Measurements from ENCODE around the gene MAPKAP1.

MAPKAP1 gene

DNA sequence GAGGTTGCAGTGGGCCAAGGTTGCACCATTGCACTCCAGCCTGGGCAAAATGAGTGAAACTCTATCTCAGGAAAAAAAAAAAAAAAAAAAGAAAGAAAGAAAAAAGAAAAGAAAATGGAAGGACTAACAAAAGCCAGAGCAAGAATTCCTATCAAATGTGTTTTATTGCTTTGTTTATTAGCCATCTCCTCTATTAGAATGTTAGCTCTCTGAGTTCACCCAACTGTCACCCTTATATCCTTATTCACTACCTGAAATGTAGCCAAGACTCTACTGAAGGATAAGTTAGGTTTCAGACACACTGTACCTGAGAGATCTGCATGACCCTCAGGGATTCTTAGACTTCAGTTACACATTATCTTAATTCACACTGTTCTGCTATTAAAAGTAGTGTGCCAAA lies 177.9 kb downstream of the MAPKAP1 start:
- H3K27me3 Mint-ChIP-seq = no peaks in the 10 kb centered on the region
- peaks cover 27% of the 10 kb centered on the region for H3K36me3 Mint-ChIP-seq (ENCODE audit: low read depth)
- peak overlapping the region; percentile 17 for H3K27ac Mint-ChIP-seq
- H3K9me3 Mint-ChIP-seq = no peaks in the 10 kb centered on the region
- no peak overlapping the region for H3K4me3 Mint-ChIP-seq
- peaks cover 63% of the 10 kb centered on the region for H3K4me1 Mint-ChIP-seq (ENCODE audit: low read depth)

DNA sequence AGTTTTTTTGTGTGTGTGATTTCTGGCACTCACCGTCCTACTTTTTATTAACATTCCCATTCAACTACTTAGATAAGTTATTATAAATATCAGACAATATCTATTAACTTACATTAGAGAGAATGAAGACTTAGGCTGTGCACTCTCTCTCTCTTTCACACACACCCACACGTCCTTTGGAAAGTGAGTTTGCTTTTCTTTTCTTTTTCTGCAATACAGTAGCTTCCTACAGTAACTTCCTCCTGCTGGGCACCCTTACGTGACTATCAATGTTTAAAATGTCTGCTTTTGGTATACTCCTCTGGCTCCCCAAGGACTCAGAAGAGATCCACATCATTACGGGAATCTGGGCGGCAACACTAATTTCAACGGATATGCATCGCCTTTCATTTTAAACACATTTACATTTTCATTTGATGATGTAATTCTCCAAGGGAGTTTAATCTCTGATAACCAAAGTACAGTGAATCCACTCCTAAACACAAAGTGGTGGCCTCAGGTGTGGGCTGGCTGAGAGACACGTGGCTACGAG lies 179.5 kb downstream of the MAPKAP1 start:
- Mint-ChIP-seq H3K4me1 (ENCODE audit: low read depth) (peaks cover 75% of the 10 kb centered on the region), H3K27ac (peak overlapping the region; percentile 46), H3K36me3 (ENCODE audit: low read depth) (peaks cover 34% of the 10 kb centered on the region), H3K27me3 (no peaks in the 10 kb centered on the region), H3K4me3 (no peak overlapping the region), H3K9me3 (no peaks in the 10 kb centered on the region)

DNA sequence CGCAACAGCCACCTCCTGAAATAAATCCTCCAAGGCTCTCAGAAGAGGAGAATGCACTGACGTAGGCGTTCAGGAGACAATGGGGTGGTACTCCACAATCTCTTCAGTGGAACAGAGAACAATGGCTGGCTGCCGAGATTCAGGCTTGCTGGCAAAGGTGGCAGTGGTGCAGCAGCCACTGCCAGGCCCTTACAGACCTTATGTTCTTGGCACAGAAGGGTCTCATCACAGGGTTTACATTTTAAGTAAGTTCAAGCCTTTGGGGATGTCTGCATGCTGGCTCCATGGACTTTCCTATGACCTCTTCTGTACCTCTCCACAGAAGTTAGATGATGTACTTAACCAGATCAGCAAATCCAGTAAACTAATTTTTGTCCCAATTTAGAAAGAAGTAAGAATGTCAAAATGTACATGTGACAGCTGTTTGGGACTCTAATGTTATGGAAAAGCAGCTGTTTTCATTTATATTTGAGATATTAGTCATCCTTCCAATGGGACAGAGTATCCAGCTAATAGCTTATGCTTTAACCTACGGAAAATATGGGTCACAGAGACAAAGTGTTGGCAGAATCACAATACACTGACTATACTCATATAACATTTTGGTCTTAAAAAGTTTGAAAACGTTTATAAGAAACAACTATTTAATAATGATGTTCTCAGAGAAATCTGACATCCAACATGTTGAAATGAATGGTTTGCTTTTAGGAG lies 180.9 kb downstream of the MAPKAP1 start:
- Mint-ChIP-seq H3K36me3 (ENCODE audit: low read depth) (peaks cover 38% of the 10 kb centered on the region), H3K27me3 (no peaks in the 10 kb centered on the region), H3K4me3 (no peak overlapping the region), H3K4me1 (ENCODE audit: low read depth) (peaks cover 79% of the 10 kb centered on the region), H3K27ac (no peak overlapping the region), H3K9me3 (no peaks in the 10 kb centered on the region)

GRCh38 chr9:125524583-125525355 lies 182.2 kb downstream of the MAPKAP1 start:
- Mint-ChIP-seq H3K27me3 (no peaks in the 10 kb centered on the region), H3K9me3 (no peaks in the 10 kb centered on the region), H3K4me3 (no peak overlapping the region), H3K4me1 (ENCODE audit: low read depth) (peaks cover 76% of the 10 kb centered on the region), H3K27ac (no peak overlapping the region), H3K36me3 (ENCODE audit: low read depth) (peaks cover 46% of the 10 kb centered on the region)

DNA sequence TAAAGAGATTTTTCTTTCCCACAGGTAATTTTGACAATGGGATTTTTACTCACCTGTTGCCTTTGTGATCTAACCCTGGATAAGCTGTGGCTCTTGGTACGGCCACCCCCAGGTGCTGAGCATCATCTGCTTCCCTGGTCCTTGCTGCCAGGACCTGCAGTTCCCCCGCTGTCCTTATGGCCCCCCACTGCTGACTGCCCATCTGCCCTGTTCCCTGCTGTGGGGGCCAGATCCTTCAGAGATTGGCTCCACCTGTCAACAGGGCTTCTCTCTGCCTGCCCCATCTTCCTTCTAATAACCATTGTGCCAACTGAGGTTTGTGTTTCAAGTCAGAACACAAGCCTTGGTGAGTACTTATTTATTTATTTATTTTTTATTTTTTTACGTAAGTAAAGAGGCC lies 183.3 kb downstream of the MAPKAP1 start:
- Mint-ChIP-seq H3K36me3 (ENCODE audit: low read depth) (peaks cover 42% of the 10 kb centered on the region), H3K4me1 (ENCODE audit: low read depth) (peaks cover 68% of the 10 kb centered on the region), H3K27me3 (no peaks in the 10 kb centered on the region), H3K9me3 (no peaks in the 10 kb centered on the region), H3K27ac (peak overlapping the region; percentile 21), H3K4me3 (no peak overlapping the region)

GRCh38 chr9:125522328-125522725 lies 184.7 kb downstream of the MAPKAP1 start:
- Mint-ChIP-seq H3K4me3 (peak overlapping the region; percentile 74), H3K36me3 (ENCODE audit: low read depth) (peaks cover 38% of the 10 kb centered on the region), H3K27me3 (no peaks in the 10 kb centered on the region), H3K4me1 (ENCODE audit: low read depth) (peaks cover 58% of the 10 kb centered on the region), H3K9me3 (no peaks in the 10 kb centered on the region), H3K27ac (peak overlapping the region; percentile 94)

DNA sequence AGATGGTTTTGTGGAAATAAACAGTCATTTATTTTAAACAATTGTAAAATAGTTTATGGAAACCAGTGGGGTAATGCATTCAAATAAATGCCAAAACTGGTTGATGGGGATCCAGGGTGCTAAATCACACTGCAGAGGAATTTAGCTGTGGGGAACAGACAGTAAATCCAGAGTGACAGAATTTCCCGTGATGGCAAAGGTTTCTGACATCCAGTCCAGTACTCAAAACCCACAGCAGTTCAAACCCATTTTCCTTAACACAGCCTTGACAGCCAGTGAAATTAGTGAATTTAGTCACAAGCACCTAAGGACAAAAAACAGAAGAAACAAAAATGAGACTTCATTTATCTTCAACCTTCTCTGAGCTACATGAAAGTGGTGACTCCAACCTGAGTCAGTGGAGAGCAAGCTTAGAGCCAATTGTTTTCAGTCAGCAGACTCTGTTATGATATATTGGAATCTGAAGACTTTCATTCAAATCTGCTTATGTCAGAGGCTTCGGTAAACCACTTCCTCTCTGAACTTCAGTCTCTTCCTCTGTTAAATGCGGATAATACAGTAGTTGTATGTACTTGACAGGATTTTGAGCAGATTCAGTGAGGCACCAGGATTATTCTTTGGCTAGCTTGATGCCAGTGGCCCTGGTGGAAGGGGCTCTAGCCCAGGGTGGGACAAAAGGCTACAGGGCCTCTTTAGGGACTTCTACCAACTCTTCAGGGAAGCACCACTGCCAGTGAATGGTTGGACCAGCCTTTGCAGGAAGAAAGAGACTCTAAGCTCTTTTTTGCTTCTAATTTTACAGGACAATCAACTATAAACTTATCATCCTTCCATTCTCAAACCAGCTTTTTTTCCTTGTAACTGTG lies 185.3 kb downstream of the MAPKAP1 start:
- no peaks in the 10 kb centered on the region for H3K27me3 Mint-ChIP-seq
- no peaks in the 10 kb centered on the region for H3K9me3 Mint-ChIP-seq
- peaks cover 42% of the 10 kb centered on the region for H3K36me3 Mint-ChIP-seq (ENCODE audit: low read depth)
- peak overlapping the region; percentile 74 for H3K4me3 Mint-ChIP-seq
- peak overlapping the region; percentile 94 for H3K27ac Mint-ChIP-seq
- peaks cover 56% of the 10 kb centered on the region for H3K4me1 Mint-ChIP-seq (ENCODE audit: low read depth)

DNA sequence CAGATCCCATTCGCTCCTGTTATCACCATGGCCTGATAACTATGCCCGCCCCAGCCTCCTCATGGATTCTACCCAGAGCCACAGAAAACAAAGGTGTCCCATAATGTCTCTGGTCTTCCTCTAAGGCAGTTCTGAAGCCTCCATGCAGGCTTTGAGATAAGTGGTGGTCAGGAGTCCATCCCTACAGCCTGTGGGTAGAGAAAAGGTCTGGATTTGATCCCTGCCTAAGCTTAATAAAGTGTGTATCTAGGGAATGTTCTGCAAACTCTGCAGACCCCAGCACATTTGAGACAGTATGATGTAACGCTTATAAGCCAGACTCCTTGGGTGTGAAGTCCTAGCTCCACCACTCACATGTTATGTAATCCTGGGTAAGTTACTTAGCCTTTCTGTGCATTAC lies 187.3 kb downstream of the MAPKAP1 start:
- H3K4me3 Mint-ChIP-seq = no peak overlapping the region

DNA sequence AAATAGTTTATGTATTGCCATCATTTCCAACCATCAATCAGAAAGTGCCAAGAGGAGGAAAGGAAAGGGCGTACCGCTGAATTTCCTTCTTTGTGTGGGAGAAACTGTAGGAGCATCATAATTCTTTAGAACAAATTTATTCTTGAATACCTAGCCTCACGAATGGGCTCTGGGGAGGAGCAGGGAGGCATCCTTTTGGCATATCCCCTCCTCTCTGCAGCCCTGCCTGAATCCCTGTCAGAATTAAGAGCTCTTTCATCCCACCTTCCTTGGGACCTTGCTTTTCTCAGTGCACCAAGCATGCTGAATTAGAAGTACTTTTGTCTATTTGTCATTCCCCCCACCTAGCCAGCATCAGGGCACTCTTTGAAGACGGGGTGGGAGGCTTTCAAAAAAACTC lies 189.4 kb downstream of the MAPKAP1 start:
- Mint-ChIP-seq H3K27ac (no peak overlapping the region), H3K36me3 (ENCODE audit: low read depth) (peaks cover 32% of the 10 kb centered on the region), H3K27me3 (no peaks in the 10 kb centered on the region), H3K4me3 (no peak overlapping the region), H3K9me3 (no peaks in the 10 kb centered on the region), H3K4me1 (ENCODE audit: low read depth) (peaks cover 45% of the 10 kb centered on the region)

More for the DNA sequence above, 187.3 kb downstream of the MAPKAP1 start:
- Mint-ChIP-seq H3K36me3 (ENCODE audit: low read depth) (peaks cover 42% of the 10 kb centered on the region), H3K9me3 (no peaks in the 10 kb centered on the region), H3K27me3 (no peaks in the 10 kb centered on the region), H3K27ac (no peak overlapping the region), H3K4me1 (ENCODE audit: low read depth) (peaks cover 42% of the 10 kb centered on the region)

- Mint-ChIP-seq H3K4me3 (no peak overlapping the region), H3K9me3 (no peaks in the 10 kb centered on the region), H3K4me1 (ENCODE audit: low read depth) (peaks cover 32% of the 10 kb centered on the region), H3K27ac (no peak overlapping the region), H3K27me3 (no peaks in the 10 kb centered on the region), H3K36me3 (ENCODE audit: low read depth) (peaks cover 35% of the 10 kb centered on the region)
These were observed 190.7 kb downstream of the MAPKAP1 start for GRCh38 chr9:125515983-125516940.

DNA sequence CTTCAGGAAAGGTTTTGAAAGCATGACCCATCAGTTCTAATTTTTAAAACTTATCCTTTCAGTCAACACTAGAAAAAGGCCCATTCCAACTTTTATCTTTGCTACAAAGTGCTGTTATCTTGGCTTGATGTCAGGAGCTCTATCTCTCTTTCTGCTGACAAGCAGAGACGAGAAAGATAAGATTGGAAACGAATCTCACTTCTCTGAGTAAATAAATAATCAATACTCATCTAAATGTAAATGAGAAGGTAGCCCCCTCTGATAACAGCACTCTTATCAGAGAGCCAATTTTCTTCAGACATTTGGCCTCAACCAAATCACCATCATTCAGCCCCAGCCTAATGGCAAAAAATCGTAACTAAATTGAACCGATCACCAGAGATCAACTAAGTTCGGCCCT lies 191.7 kb downstream of the MAPKAP1 start:
- peaks cover 22% of the 10 kb centered on the region for H3K4me1 Mint-ChIP-seq (ENCODE audit: low read depth)
- H3K36me3 Mint-ChIP-seq (ENCODE audit: low read depth) = peaks cover 29% of the 10 kb centered on the region
- H3K27ac Mint-ChIP-seq = no peak overlapping the region
- H3K27me3 Mint-ChIP-seq = no peaks in the 10 kb centered on the region
- no peak overlapping the region for H3K4me3 Mint-ChIP-seq
- H3K9me3 Mint-ChIP-seq = no peaks in the 10 kb centered on the region

GRCh38 chr9:125514468-125514867 lies 192.5 kb downstream of the MAPKAP1 start:
- H3K36me3 Mint-ChIP-seq (ENCODE audit: low read depth) = peaks cover 27% of the 10 kb centered on the region
- H3K27me3 Mint-ChIP-seq = no peaks in the 10 kb centered on the region
- H3K9me3 Mint-ChIP-seq = no peaks in the 10 kb centered on the region
- no peak overlapping the region for H3K27ac Mint-ChIP-seq
- H3K4me3 Mint-ChIP-seq = no peak overlapping the region
- peaks cover 20% of the 10 kb centered on the region for H3K4me1 Mint-ChIP-seq (ENCODE audit: low read depth)

GRCh38 chr9:125513668-125514413 lies 193.2 kb downstream of the MAPKAP1 start:
- no peaks in the 10 kb centered on the region for H3K27me3 Mint-ChIP-seq
- peaks cover 27% of the 10 kb centered on the region for H3K36me3 Mint-ChIP-seq (ENCODE audit: low read depth)
- peaks cover 20% of the 10 kb centered on the region for H3K4me1 Mint-ChIP-seq (ENCODE audit: low read depth)
- peak overlapping the region; percentile 67 for H3K4me3 Mint-ChIP-seq
- H3K27ac Mint-ChIP-seq = peak overlapping the region; percentile 74
- H3K9me3 Mint-ChIP-seq = no peaks in the 10 kb centered on the region

All from stimulated activated naive CD8-positive, alpha-beta T cell treated with anti-CD3 and anti-CD28 coated beads, Interleukin-15, Interleukin-2, amounts not matched to agents 100 ng/mL and 50 ng/mL, for 24 hours (primary cell).